Stimulated activated CD4-positive, alpha-beta T cell treated with anti-CD3 and anti-CD28 coated beads, Interleukin-1b, Interleukin-23, amount 100 ng/mL, for 24 hours (primary cell): ENCODE results near the gene TENT5C.
A peak's percentile ranks its signal among the peaks of the same experiment; 100 is the strongest.
"Not testable (repeated sequence)": the region's sequence is repeated elsewhere in the genome, so short reads cannot be mapped to it uniquely, and the experiment has no call there.

Experiments used
- DNase-seq, 4 experiments: peaks; one replicate each; pipeline ENCODE4 v3.0.0-alpha.2; 2020; ENCODE audit warnings: low read depth in 4 of 4, low spot score in 1 of 4

The TENT5C gene

DNA sequence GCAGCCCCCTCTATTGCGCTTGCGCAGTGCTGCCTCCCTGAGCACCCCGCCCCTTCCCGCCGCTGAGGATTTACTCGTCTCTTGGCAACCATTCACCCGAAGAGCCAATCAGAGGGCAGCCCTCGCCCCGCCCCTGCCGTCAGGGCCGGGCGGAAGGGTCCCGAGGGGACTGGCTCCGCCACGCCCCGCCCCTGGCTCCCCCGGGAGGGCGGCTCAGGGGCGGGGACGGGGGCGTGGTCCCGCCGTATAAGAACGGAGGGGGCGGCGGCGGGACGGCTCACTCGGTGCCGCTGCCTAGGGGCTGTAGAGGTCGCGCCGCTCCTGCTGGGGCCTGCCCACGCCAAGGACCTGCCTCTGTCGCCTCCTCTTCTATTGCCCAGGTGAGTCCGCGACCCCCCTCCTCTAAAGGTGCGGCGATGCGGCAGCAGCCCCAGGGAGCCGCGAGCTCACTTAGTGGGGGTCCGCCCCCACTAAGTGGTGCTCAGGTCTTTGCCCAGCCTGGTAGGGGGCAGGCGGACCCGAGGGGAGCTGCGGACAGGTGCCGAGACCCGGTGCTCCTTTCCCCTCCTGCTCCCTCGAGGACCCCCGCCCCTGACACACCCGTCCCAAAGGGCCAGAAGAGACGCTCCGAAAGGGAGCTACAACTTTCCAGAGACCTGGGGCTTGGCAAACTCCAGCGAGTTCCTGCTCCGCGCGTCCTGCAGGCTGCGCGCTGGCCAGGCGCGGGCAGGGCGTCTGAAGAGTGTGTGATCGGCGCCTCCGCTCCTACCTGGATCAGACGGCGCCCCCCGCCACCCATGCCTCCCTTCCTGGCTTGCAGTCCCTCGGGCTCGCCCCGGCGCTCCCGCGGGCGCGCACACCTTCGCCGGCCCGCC lies at the start of gene TENT5C:
TSS of gene TENT5C (plus strand) at position 275 of the 875 bp plus-strand sequence. CDS start 16,821 bp downstream, outside the sequence.
- DNase-seq, result peak; percentile 93 to 95 (median 95)

DNA sequence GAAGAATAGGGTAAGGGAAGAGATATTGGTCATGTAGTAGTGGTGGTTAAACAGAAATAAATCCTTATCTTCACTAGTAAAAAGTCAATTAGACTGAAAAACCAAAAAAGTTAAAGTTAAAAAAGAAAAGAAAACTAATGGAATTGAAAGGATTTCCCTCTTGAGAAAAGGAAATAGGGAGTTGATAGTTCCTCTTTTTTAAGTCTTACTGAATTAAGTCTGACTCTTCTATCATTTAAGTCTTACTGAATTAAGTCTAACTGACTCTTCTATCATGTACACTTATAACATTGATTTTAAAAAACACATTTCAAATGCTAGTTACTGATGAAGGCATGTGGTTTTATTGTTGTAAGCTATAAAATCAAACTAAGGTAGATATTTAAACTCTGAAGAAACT lies 49.5 kb upstream of the TENT5C start:
- no peak for DNase-seq

DNA sequence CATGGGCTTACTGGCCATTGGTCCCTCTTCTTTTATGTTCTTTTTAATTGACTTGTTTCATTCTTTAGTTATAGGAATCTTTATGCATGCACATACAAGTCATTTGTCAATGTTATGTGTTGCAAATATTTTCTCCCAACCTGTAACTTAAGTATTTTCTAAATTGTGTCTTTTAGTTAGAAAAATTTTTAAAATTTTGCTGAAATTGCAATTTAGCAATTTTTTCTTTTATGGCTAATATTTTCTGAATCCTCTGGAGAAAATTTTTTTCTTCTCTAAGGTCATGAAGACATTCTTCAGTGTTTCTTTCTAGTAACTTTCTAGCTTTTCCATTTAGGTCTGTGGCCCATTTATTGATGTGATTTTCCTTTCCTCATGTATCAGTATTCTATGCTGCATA lies 48.9 kb upstream of the TENT5C start:
- DNase-seq, result no peak

DNA sequence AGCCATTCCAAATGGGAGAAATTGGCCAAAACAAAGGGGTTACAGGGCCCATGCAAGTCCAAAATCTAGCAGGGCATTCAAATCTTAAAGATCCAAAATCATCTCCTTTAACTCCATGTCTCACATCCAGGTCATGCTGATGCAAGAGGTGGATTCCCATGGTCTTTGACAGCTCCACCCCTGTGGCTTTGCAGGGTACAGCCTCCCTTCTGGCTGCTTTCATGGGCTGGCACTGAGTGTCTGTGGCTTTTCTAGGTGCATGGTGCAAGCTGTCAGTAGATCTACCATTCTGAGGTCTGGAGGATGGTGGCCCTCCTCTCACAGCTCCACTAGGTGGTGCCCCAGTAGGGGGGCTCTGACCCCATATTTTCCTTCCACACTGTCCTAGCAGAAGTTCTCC lies 47.4 kb upstream of the TENT5C start:
- not testable (repeated sequence) for DNase-seq

DNA sequence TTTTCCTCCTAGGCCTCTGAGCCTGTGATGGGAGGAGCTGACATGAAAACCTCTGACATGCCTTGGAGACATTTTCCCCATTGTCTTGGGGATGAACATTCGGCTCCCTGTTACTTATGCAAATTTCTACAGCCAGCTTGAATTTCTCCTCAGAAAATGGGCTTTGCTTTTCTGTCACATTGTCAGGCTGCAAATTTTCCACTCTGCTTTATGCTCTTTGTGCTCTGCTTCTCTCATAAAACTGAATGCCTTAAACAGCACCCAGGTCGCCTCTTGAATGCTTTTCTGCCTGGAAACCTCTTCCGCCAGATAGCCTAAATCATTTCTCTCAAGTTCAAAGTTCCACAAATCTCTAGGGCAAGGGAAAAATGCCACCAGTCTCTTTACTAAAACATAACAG lies 46.7 kb upstream of the TENT5C start:
- DNase-seq, result no peak

DNA sequence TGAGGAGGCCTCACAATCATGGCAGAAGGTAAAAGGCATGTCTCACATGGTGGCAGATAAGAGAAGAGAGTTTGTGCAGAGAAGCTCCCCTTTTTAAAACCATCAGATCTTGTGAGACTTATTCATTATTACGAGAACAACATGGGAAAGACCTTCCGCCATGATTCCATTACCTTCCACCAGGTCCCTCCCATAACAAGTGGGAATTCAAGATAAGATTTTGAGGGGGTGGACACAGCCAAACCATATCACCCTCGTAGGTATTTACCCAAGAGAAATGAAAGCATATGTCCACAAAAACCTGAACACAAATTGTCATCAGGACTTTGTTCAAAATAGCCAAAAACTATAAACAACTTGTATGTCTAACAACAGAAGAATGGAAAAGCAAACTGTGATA lies 45.9 kb upstream of the TENT5C start:
- DNase-seq, result no peak

DNA sequence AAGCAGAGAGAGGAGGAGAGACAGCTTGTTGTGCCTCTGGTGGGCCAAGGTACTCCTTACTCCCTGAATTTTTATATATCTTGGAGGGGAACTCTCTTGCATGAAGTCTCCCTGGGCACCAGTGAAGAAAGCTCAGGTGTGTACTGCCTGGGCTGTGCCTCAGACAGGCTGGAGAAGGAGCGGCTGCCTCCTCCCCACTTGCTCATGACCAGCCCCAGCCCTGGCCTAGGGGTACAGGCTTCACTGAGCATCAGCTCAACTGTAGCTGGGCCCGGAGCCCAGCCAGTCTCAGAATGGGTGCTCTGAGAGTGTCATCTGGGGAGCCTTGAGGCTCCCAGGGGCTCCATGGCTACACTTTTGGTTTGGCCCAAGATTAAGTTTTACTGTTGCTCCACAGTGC lies 44.8 kb upstream of the TENT5C start:
- DNase-seq, result no peak

DNA sequence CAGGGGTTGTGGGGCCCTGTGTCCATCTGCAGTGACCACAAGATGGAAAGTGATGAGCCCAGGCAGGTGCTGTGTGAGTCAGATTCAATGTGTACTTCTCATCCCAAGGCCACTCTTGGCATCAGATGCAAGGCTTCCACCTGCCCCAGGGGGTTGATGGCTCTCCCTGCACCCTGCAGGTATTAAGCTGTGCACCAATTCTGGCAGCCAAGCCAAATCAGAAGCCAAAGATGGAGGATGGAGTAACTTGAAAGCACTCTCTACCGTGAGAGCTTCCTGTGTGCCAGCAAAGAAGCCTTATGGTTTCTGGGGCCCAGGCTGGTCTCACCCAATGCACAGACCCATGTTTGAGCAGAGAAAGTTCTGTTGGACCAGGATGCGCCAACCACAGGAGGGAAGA lies 44.3 kb upstream of the TENT5C start:
- DNase-seq, result no peak

DNA sequence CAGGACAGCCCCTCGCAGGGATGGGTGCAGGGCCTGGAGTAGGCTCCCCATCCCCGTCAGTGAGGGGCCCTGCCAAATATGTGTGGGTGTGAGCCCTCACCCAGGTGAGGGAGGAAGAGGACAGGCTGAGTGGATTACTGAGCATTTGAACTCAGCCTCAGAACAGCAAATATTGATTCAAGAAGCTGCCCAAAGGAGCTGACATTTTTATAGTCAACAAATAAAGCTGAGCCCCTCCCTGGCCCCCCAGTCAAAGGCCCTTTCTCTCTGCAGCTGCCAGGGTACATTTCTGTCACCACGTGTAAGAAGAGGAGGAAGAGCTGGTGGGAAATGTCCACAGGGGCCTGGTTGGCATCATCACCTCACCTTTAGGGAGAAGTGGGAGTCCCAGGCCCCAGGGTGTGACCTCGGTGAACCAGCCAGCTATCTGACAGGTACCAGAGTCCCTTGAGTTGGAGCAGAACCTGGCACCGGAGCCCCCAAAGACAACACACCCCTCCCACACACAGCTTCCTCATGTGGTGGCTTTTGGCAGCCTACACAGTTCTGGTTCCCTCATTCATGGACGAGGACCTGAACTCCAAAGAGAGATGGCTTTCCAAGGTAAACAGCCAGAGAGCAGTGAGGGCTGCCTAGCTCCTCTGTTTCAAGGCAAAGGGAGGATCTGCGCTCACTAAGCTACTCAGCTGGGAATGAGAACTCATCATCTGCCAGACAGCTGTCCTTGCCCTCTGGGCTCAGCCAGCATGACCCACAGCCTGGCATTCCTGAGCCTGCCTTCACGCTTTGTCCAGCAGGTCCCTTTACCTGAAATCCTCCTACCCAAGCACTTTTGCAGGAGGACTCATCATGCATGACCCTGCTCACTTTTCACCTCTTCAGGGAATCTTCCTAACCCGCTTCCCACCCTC lies 43.0 kb upstream of the TENT5C start:
- no peak for DNase-seq

DNA sequence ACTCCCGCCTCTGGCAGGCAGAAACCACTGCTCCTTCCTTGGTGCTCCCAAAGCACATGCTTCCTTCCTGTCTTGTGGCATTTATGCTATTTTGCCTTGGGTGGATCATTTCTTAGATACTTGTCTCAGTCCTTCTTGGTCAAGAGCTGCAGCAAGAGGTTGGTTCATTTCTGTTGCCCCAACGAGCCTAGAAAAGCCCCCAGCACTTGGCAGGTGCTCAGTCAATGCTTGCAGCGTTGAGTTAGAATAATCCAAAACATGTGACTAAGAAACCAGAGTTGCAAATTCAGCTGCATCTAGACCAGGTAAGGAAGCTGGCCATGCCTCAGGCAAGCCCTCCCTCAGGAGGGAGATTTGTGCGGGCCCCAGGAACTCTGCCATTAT lies 42.4 kb upstream of the TENT5C start:
- no peak for DNase-seq

DNA sequence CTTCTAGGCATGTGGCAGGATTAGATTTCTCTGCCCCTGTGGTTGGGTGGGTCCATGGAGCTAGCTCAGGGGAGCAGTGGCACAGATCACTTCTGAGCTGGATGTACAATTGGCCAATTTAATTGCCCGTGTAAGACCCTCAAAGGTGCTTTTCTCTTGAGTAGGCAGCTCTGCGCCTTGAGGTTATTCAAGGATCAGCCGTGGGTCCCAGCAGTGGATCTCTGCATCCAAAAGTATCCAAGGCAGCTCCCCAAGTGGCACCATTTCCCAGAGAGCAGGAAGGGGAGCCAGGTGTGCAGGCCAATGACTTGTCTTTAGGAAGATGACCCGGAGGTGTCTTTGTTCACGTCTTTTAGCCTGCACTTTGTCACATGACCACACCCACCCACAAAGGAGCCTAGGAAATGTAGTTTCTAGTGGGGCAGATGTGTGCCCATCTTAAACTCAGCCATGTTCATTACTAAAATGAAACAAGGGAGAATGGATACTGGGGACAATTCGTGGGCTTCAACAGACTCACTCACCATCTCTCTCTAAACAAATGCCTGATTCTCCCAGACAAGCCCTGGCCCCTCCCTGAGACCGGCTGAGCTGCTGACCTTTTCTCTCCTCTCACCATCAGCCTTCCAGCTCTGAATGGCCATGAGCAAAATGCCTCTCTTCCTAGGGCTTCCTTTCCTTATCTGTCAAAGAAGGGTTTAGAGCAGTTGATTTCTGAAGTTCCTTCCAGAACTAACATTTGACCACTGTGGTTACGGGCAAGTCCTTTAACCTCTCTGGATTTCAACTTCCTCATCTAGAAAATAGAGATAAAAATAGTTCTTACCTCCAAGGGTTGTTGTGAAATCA lies 41.4 kb upstream of the TENT5C start:
- DNase-seq, result no peak

DNA sequence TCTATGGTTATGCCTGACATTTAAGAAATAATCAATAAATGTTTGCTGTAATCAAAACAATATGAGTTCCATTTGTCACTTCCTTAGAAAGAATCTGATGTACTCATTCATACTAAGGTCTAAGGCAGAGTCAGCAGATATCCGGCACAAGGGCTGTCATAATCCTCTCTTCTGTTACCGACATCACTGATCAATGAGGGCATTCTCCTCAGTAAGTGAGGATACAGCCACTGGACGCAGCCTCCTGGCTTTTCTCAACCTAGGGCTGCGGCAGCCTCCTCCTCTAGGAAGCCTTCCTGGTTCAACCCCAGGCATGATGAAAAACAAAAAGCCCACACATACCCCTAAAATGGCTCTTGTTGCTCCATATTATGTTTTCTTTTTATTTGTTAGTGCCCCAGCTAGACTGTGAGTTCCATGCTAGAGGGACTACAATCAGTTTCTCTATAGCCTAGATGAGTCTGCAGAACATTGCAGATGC lies 40.7 kb upstream of the TENT5C start:
- DNase-seq, result no peak

DNA sequence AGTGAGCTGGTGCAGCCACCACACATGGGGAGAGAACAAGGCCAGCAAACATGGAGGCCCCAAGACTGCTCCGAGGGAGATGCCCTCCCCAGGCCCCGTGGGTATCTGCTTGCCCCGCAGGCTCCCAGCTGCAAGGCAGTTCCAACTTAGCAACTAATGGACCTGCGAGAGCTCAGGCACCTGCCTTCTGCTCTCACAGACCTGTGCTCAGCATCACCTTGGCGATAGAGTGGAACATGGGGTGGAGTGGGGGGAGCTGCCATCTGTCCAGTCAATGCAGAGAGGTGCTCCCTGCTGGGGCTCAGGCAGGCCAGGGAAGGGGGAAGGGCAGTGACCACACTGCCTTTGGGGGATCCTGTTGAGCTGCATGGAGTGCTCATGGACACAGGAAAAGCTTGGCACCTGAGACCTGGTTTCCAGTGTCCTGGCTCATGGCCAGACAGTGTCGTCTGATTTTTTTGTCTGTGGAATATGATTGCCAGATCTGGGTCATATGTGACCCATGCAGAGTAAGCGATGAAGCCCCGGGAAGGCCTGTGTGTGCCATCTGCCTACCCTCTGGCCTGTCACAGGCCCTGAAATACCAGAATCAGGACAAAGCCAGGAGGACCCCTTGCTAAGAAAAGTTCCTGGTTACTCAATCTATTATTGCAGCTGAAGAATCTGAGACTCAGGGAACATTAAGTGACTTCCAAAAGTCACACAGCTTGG lies 39.9 kb upstream of the TENT5C start:
- DNase-seq, result no peak

DNA sequence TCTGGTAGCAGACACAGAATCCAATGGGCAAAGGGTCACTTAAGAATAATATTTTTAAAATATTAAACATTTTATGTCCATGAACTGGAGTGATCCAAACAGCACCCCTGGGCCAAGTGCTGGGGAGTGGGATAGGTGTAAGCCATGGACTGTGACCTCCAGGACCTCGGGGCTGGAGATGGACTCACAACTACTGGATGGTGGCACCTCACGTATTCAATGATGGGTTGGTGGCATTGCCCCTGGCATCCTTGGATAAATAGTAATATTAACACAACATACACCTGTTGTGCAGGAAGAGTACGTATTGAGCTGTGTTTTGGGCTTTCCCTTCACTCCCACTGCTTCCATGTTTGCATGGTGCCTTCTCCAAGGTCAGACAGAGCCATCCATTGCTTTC lies 39.3 kb upstream of the TENT5C start:
- DNase-seq, result no peak

DNA sequence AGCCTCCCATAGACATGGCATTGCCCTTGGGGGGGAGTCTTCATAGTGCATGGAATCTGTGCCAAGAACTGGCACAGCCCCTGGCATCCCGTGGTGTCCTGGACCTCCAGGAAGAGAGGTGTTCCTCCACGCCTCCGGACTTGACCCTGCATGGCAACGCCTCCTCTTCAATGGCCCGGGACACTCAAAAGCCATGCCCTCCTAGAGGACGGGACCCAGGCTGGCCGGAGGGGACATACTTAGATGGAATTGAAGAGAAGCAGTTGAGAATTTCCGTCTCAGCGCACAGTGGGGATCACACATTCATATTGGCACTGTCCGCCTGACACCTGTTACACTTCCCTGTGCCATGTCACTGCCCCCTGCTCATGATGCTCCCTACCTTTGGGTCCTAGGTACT lies 38.4 kb upstream of the TENT5C start:
- no peak for DNase-seq

DNA sequence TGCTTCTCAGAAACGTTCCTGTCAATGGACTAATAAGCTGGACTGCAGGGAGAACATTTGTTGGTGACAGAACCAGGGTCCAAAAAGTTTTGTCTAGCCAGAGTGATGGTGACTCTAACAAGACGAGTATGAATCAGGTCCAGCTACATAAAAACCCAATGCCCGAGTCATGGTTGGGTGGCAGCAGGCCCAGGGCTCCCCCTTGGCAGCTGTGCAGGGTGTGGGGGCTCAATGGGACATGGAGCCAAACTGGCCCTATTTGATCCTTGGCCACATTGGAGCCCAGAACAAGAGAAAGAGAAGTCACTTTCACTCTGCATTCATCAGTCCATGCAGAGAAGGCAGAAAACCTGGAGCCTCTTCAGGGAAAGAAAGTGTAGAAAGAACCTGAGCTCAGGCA lies 37.9 kb upstream of the TENT5C start:
- DNase-seq, result no peak

DNA sequence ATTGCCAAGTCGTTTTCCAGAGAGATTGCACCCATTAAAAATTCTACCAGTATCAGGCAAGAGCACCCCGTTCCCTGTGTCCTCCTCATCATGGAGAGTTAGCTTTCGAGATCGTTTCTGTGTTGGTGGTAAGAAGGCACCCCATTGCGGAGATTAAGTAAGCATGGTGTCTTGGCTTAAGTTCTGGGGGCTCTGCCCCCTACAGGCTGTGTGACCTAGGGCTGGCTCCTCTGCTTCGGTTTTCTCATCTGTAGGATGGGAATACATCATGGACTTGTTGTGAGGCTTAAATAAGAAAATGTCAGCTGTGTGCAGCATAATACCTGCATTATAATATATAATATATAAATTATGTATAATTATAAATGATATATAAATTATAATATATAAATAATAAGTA lies 36.8 kb upstream of the TENT5C start:
- DNase-seq, result no peak

DNA sequence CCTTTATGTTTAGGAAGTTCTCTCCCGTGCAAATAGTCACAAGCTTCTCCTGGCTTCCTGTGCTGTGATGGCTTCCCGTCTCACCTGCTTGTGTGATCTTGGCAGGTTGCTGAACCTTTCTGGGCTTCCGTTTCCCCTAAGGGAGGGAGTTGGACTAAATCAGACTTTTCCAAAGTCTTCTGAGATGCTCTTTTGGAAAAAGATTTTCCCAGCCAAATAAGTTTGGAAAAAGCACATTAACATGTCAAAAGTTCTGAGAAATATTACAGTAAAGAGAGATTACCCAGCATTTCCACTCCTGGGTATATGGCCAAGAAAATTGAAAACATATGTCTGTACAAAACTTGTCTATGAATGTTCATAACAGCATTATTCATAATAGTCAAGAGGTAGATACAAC lies 36.0 kb upstream of the TENT5C start:
- DNase-seq, result no peak

DNA sequence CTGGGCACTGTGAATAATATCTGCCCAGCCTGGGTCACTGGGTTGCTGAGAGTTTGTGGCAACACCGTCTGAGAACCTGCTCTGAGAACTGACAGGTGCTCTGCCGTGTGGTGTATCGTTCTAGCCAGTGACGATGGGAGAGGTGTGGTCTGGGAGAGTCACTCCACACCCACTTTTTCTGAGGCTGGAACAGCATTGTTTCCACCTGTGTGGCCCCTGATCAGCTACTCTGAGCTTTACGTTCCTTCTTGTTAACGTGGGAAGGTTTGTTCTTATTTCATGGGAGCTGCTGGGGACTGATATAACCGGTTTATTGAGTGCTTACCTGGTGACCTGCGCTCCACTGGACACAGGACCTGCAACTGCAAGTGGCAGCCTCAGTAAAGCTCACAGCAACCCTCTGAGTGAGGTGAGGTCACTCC lies 34.8 kb upstream of the TENT5C start:
- DNase-seq, result no peak

DNA sequence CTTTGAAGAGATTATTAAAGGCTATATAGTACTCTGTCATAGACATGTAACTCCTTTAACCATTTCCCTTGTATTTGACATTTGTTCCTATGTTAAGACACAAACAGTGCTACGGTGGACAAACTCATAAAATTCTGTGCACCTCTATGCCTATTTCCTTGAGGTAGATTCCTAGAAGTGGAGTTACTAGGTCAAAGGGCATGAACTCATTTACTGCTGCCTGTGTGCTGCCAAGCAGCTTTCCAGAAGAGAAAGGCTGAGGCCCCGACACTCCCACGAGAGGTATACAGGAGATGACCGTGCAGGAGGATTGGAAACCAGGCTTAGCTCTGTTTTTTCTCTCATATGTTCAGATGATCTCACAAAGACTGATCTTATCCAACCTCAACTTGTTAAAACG lies 34.4 kb upstream of the TENT5C start:
- no peak for DNase-seq
